Measurements from ENCODE around the gene EPM2AIP1. TPM values are rescaled to one million over a fixed set of nuclear protein-coding genes. Genes with fewer than 3 reads are reported as not detected.
A peak's percentile ranks its signal among the peaks of the same experiment; 100 is the strongest.
"Not testable (repeated sequence)": the region's sequence is repeated elsewhere in the genome, so short reads cannot be mapped to it uniquely, and the experiment has no call there.

EPM2AIP1 gene
- total RNA-seq, 1 donor from 2014 or later, result 57.9 TPM

GRCh38 chr3:36993326-36994283 is 674 bp upstream of the EPM2AIP1 start, which contains the start of gene MLH1:
Gene MLH1 (plus strand): TSS chr3:36993518. CDS start chr3:36993548, 30 bp downstream.
- DNase-seq (ENCODE audit: low spot score in 2 of 2) (peak; percentile 57 to 66), FAIRE-seq (peak; percentile 99)

DNA sequence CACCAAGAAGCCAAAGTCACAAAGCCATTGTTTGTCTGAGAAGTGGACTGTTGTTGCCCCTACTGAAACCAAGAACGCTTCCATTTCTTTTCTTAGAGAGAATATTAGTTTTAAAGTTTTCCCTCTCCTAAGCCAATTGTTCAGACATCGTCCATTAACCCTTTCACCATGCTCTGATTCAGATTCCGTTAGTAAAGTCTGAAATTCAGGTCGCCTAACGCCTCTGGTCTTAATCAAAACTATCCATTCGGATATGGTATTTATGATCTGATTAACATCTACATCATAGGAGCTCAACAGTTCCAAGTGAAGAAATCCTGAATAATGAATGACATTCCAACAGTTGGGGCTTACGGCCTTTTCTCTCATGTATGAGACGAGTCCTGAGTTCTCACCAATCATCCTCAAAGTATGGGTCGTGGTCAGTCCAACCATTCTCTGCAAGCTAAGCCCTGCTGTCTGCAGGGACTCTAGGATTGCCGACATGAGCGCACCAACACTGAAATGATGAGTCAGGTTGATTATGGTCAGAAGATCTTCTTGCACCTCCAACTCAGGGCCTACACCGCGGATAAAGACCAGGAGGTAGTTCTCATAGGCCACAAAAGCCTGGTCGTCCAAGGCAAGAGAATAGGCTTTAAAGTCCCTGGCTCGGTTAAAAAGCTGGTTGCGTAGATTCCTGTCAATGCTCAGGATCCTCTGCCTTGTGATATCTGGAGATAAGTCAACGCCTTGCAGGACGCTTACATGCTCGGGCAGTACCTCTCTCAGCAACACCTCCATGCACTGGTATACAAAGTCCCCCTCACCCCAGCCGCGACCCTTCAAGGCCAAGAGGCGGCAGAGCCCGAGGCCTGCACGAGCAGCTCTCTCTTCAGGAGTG is 767 bp downstream of the EPM2AIP1 start:
- no peak for DNase-seq (ENCODE audit: low spot score in 2 of 2)
- no peak for FAIRE-seq

DNA sequence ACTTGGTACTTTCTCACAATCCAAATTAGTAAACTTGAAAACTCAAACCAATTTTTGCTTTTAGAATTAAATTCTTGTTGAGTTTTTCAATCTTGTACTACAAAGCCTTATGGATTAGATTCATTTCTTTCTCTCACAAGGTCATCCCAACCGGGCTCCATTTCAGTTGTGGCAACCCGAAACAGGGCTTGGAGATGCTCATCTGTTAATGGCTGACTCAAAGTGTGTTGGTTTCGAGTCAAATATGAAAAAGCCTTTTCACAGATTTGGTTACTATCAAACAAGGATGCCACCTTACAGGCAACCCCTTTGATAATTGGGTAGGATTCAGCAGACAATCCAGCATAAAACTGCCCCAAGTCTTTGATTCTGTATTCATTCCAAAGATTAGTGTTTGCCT is 1.8 kb downstream of the EPM2AIP1 start:
- FAIRE-seq (no peak), DNase-seq (ENCODE audit: low spot score in 2 of 2) (no peak)

DNA sequence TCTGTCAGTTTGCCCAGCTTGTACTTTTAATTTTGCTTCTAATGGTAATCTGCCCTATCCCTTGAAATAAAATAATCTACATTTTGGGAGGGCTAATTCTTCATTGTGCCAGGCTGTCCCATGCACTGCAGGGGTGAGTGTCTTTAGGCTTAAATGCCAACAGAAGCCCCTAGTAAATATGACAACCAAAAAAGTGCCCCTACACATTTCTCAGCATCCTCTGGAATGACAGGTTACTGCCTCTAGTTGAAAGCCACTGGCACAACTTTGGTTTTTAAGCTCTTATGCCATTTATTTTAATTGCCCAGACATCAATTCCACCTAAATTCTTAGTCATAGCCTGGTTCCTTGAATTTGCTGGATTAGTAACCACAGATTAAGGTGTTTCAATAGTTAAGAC is 3.4 kb downstream of the EPM2AIP1 start:
- FAIRE-seq, result no peak
- DNase-seq (ENCODE audit: low spot score in 2 of 2), result no peak

GRCh38 chr3:36989005-36989404 is 3.9 kb downstream of the EPM2AIP1 start:
- FAIRE-seq, result no peak

GRCh38 chr3:36988356-36988755 is 4.6 kb downstream of the EPM2AIP1 start:
- FAIRE-seq, result no peak

More at GRCh38 chr3:36989005-36989404, 3.9 kb downstream of the EPM2AIP1 start:
- DNase-seq (ENCODE audit: low spot score in 2 of 2), result no peak

DNA sequence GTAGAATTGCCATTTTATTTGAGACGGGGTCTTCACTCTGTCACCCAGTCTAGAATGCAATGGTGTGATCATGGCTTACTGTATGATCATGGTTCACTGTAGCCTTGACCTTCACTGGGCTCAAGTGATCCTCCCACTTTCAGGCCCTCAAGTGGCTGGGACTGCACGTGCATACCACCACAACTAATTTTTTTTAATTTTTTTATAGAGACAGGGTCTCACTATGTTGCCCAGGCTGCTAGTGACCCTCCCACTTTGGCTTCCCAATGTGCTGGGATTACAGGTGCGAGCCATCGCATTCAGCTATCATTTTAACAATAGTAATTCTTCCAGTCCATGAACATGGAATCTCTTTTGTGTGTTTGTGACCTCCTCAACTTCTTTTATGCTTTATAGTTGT is 11.9 kb downstream of the EPM2AIP1 start:
- no peak for DNase-seq (ENCODE audit: low spot score in 2 of 2)
- FAIRE-seq, result no peak

More at GRCh38 chr3:36988356-36988755, 4.6 kb downstream of the EPM2AIP1 start:
- DNase-seq (ENCODE audit: low spot score in 2 of 2), result no peak

DNA sequence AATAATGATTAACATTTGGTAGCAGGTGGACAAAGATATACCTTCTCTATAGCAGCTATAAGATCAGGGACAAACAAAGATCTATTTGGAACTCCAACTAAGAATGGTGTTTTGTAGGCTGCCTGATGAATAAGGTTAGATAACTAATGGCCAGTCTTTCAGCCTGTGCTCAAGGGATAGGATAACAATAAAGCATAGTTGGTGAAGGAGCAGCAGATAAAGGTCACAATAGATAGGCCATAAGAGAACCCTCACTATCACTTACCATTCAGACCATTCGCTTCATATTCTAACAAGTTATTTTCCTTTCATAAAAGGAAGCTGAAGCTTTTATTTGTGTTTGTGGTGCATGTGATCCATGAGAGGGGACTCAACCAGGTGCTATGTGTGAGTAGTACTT is 19.8 kb downstream of the EPM2AIP1 start:
- FAIRE-seq, result no peak
- DNase-seq (ENCODE audit: low spot score in 2 of 2), result no peak

DNA sequence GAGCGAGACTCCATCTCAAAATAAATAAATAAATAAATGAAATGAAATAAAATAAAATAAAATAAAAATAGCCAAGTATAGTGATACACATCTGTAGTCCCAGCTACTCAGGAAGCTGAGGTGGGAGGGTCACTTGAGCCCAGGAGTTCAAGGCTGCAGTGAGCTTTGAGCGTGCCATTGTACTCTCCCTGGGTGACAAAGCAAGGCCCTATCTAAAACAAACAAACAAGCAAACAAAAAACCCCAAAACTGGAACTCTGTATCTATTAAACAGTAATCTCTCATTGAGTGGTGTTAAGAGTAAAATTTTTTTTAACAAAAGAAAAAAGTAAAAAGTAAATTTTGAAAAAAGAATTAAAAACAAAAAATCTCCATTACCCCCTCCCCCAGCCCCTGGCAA is 20.8 kb downstream of the EPM2AIP1 start:
- no peak for FAIRE-seq
- no peak for DNase-seq (ENCODE audit: low spot score in 2 of 2)

DNA sequence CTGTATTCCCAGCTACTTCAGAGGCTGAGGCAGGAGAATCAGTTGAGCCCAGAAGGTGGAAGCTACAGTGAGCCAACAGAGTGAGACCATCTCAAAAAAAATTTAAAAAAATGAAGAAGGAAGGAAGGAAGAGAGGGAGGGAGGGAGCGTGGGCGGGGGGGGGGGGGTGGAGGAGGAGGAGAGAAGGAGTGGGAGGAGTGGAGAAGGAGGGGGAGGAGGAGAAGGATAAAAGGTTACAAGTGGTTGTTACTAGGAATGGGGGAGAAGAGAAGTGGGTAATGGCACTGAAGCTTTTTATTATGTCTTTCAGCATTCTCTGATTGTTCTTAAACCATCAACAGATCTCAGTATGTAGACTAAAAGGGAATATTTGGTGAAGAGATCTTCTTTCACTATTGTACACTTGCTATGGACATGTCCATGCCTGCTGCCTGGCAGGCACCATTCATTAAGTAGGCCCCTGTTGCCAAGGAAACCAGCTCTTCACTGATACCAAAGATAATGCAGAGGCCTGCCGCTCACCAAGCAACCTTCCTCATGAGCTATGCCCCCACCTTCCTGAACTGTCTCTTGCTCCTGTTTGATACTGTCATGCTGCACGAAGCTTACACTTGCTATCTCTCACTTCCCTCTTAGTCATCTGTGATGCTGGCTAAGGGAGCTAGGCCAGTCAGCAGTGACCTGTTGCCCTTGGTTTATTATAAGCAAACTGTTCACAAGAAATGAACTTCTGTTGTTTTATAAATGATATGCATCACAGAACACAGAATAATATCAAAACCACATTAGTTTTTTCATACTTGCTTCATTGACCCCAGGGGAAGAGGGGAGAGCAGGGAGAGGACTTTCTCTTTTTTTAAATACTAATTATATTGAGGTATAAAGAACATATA is 23.1 kb downstream of the EPM2AIP1 start:
- DNase-seq (ENCODE audit: low spot score in 2 of 2) (no peak), FAIRE-seq (no peak)

DNA sequence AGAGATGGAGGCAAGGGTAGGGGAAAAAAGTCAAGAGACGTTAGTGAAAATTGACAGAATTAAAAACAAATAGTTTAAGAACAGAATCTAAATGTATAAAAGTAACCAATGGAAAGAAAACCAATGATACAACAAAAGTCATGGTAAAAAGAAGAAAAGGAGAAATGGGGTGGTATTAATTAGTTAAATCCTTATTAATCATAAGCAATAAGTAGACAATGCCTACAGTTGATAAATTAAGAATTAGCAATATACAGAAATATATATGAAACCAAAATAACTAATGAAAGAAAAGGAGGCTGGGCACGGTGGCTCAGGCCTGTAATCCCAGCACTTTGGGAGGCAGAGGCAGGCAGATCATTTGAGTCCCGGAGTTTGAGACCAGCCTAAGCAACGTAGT is 23.8 kb downstream of the EPM2AIP1 start:
- no peak for FAIRE-seq
- no peak for DNase-seq (ENCODE audit: low spot score in 2 of 2)

DNA sequence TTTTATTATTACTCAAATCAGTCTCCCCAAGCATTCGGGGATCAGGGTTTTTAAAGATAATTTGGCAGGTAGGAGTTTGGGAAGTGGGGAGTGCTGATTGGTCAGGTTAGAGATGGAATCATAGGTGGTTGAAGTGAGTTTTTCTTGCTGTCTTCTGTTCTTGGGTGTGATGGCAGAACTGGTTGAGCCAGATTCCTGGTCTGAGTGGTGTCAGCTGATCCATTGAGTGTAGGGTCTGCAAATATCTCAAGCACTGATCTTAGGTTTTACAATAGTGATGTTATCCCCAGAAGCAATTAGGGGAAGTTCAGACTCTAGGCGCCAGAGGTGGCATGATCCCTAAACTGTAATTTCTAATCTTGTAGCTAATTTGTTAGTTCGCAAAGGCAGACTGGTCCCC is 27.5 kb downstream of the EPM2AIP1 start:
- FAIRE-seq (no peak), DNase-seq (ENCODE audit: low spot score in 2 of 2) (no peak)

GRCh38 chr3:36964817-36965216 is 28.1 kb downstream of the EPM2AIP1 start:
- no peak for DNase-seq (ENCODE audit: low spot score in 2 of 2)
- no peak for FAIRE-seq

DNA sequence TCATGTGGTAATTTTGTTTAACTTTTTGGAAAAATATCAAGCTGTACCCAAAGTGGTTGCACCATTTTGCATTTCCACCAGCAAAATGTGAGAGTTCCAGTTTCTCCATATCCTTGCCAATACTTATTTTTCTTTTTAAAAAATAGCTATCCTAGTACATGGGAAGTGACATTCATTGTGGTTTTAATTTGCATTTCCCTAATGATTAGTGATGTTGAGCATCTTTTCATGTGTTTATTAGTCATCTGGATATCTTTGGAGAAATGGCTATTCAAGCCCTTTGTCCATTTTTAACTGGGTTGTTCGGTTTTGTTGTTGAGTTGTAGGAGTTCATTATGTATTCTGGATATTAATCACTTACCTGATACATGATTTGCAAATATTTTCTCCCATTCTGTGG is 28.6 kb downstream of the EPM2AIP1 start:
- DNase-seq (ENCODE audit: low spot score in 2 of 2) (no peak), FAIRE-seq (no peak)

GRCh38 chr3:36963008-36963407 is 29.9 kb downstream of the EPM2AIP1 start:
- not testable (repeated sequence) for DNase-seq (ENCODE audit: low spot score in 2 of 2); FAIRE-seq

- no peak for FAIRE-seq
- DNase-seq (ENCODE audit: low spot score in 2 of 2), result no peak
These were observed 32.4 kb downstream of the EPM2AIP1 start for GRCh38 chr3:36960502-36960901.

DNA sequence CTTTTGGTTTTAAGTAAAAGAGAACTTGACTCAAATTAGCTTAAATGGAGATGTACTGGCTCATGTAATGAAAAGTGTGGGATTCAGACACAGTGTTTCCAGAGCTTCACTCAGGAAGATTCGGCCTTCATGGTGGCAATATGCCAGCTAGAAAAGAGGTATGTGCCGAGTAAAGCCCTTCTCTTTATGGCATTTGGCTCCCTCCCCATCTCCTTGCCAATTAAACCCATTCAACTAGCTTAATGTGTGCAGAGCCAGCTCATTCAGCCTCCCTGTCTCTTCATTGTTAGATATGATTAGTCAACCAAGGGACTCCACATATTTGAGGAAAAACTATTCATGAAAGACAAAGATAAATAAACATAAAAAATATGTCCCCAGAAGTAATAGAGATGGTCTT is 33.1 kb downstream of the EPM2AIP1 start:
- DNase-seq (ENCODE audit: low spot score in 2 of 2) (no peak), FAIRE-seq (no peak)

DNA sequence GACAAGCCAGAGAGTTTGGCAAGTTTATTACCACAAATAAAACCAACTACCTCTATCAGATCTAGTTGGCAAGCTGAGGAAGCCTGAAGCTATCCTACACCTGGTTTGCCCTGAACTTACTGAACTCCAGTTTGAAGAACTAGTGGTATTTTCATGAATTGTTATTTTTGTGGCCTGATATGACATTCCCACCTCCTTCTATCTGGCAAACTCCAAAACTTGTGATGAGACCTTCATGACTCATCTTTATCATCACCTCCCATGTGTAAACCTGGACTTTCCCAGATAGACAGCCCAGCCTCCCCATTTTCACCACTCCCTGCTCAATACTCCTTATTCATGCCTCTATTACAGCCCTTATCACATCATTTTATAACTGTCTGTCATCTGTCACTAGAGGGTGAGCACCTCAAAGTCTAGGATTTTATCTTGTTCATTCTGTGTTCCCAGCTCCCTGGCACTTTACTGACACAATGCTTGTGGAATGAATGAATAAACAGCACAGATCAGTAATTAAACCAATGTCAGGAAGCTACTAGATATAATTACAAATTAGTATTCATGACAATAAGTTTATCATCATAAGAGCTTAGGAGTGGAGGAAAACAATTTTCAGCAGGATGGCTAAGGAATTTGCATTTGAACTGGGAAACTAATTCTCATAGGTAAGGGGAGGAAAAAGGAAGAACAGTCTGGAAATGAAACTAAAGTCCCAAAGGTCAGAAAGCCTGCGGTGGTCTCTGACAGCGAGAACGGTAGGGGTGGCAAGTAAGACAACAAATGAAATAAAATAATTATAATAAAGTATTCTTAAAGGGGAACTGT is 34.9 kb downstream of the EPM2AIP1 start:
- FAIRE-seq (no peak), DNase-seq (ENCODE audit: low spot score in 2 of 2) (no peak)

GRCh38 chr3:36957063-36957462 is 35.9 kb downstream of the EPM2AIP1 start:
- FAIRE-seq (no peak), DNase-seq (ENCODE audit: low spot score in 2 of 2) (no peak)
